Activated effector memory CD4-positive, alpha-beta T cell treated with anti-CD3 and anti-CD28 coated beads, Interleukin-2, amount 50 U/mL, for 16 hours (primary cell): Measurements from ENCODE around the gene TEDC1.
A peak's percentile ranks its signal among the peaks of the same experiment; 100 is the strongest.

Source experiments
- DNase-seq: peaks from one replicate; pipeline ENCODE4 v3.0.0-alpha.2; 2020

TEDC1 gene

GRCh38 chr14:105458010-105458409 lies 33.0 kb upstream of the TEDC1 start:
- no peak for DNase-seq

- DNase-seq = no peak
Observed at GRCh38 chr14:105458571-105458970, 32.5 kb upstream of the TEDC1 start.

GRCh38 chr14:105460116-105460515 lies 30.9 kb upstream of the TEDC1 start:
- DNase-seq = no peak

- DNase-seq = no peak
Observed at GRCh38 chr14:105460616-105461015, 30.4 kb upstream of the TEDC1 start.

GRCh38 chr14:105461903-105462302 lies 29.1 kb upstream of the TEDC1 start:
- DNase-seq = no peak

GRCh38 chr14:105464501-105464900 lies 26.5 kb upstream of the TEDC1 start:
- no peak for DNase-seq

GRCh38 chr14:105465209-105466031 lies 25.6 kb upstream of the TEDC1 start:
- DNase-seq = no peak

GRCh38 chr14:105466531-105467248 lies 24.4 kb upstream of the TEDC1 start:
- DNase-seq = no peak

- no peak for DNase-seq
Observed at GRCh38 chr14:105467249-105467941, 23.7 kb upstream of the TEDC1 start.

GRCh38 chr14:105467942-105468471 lies 23.0 kb upstream of the TEDC1 start:
- DNase-seq = no peak

- no peak for DNase-seq
Observed at GRCh38 chr14:105468621-105469241, 22.3 kb upstream of the TEDC1 start.

GRCh38 chr14:105469456-105470349 lies 21.3 kb upstream of the TEDC1 start:
- DNase-seq = no peak

GRCh38 chr14:105470350-105471296 lies 20.4 kb upstream of the TEDC1 start:
- no peak for DNase-seq

- DNase-seq = no peak
Observed at GRCh38 chr14:105471297-105471821, 19.7 kb upstream of the TEDC1 start.

- no peak for DNase-seq
Observed at GRCh38 chr14:105471823-105472485, 19.1 kb upstream of the TEDC1 start.

- no peak for DNase-seq
Observed at GRCh38 chr14:105472486-105472991, 18.5 kb upstream of the TEDC1 start.

- DNase-seq = no peak
Observed at GRCh38 chr14:105473033-105473676, 17.9 kb upstream of the TEDC1 start.

GRCh38 chr14:105473677-105474482 lies 17.2 kb upstream of the TEDC1 start:
- peak; percentile 91 for DNase-seq
